HepG2 (cell line): ENCODE data around the gene ZMIZ1. TPM values are rescaled to one million over a fixed set of nuclear protein-coding genes. Genes with fewer than 3 reads are reported as not detected.

ENCODE experiments used
- ATAC-seq: fragments of 200-7000 bp; cut with Tn5 transposase; 3 replicates; pipeline ENCODE4 v1.9.1; 2020; ENCODE audit warnings: mild to moderate bottlenecking, moderate library complexity
- BruUV-seq: library from RNA; stranded (reverse); fragments of 400-500 nt; replicated peaks from 2 replicates; lab custom pipeline; 2021; lab: Mats Ljungman, UMichigan
- CTCF ChIA-PET: fragments of 300-600 bp; formaldehyde crosslinking; extraction: SDS; loops from one replicate; lab custom pipeline; 2021; ENCODE audit warnings: low total read pairs, inconsistent platforms, low intra/inter-chr PET ratio; lab: Yijun Ruan, JAX
- POLR2A ChIA-PET: fragments of 350-600 bp; sonication (Branson Sonifier 250); formaldehyde crosslinking; loops from one replicate; lab custom pipeline; 2020; ENCODE audit warnings: antibody characterized with exemption, inconsistent platforms; lab: Yijun Ruan, JAX
- DNase-seq: peaks from one replicate; pipeline ENCODE4 v3.0.0-alpha.2; 2015; ENCODE audit warnings: low spot score
- FAIRE-seq: peaks from 3 replicates; lab custom pipeline; 2011; peaks lifted over from hg19 to GRCh38; lab: Jason Lieb, UNC
- H2AFZ ChIP-seq: one replicate; pipeline ENCODE4 v1.6.1; 2011; ENCODE audit warnings: low read length, inconsistent platforms
- H3K27ac ChIP-seq: fragments of 300-600 bp; 3 replicates; pipeline ENCODE4 v1.8.0; 2011; ENCODE audit warnings: mixed run types, mild to moderate bottlenecking, mixed read lengths, low read length, inconsistent platforms; ENCODE audit not compliant: insufficient read depth; ENCODE audit errors: extremely low read length
- H3K27me3 ChIP-seq, 2 experiments: fragments of 200-600 bp in 1 of 2; 2 replicates in 1 of 2; 3 replicates in 1 of 2; pipeline versions ENCODE4 v1.6.0 to v1.8.0; 2011; ENCODE audit warnings: low read length in 2 of 2, mild to moderate bottlenecking in 2 of 2, moderate library complexity in 2 of 2, inconsistent platforms in 1 of 2; ENCODE audit not compliant: insufficient read depth in 2 of 2, control insufficient read depth in 1 of 2
- H3K36me3 ChIP-seq, 2 experiments: fragments of 200-600 bp in 1 of 2; replicated peaks in 1 of 2; 2 replicates in 1 of 2; 3 replicates in 1 of 2; pipeline versions ENCODE4 v1.5.1 to v1.8.0; 2011; ENCODE audit warnings: low read length in 2 of 2, inconsistent platforms in 1 of 2; ENCODE audit not compliant: insufficient read depth in 2 of 2, control insufficient read depth in 1 of 2
- H3K4me1 ChIP-seq: 2 replicates; pipeline ENCODE4 v1.5.1; 2012; ENCODE audit warnings: low read length, inconsistent platforms; ENCODE audit not compliant: insufficient read depth
- H3K4me2 ChIP-seq: 2 replicates; pipeline ENCODE4 v1.6.0; 2011; ENCODE audit warnings: low read depth, low read length, inconsistent platforms
- H3K4me3 ChIP-seq, 3 experiments: fragments of 200-600 bp in 1 of 3; sonication (generic), shearing (Covaris generic) in 1 of 3; replicated peaks in 1 of 3; 2 replicates each; pipeline ENCODE4 v1.5.1; 2011 to 2016; ENCODE audit warnings: low read length in 3 of 3, inconsistent platforms in 2 of 3, low read depth in 2 of 3, mild to moderate bottlenecking in 2 of 3, control low read depth in 1 of 3, mixed read lengths in 1 of 3; ENCODE audit not compliant: insufficient read depth in 1 of 3
- H3K79me2 ChIP-seq: one replicate; pipeline ENCODE4 v1.6.1; 2011; ENCODE audit warnings: low read length, inconsistent platforms; ENCODE audit not compliant: insufficient read depth
- H3K9ac ChIP-seq: 2 replicates; pipeline ENCODE4 v1.6.0; 2011; ENCODE audit warnings: mild to moderate bottlenecking, low read depth, low read length, inconsistent platforms; ENCODE audit not compliant: insufficient read depth
- H3K9me3 ChIP-seq: 2 replicates; pipeline ENCODE4 v1.5.1; 2012; ENCODE audit warnings: mild to moderate bottlenecking, low read length
- H4K20me1 ChIP-seq: 2 replicates; pipeline ENCODE4 v1.6.0; 2011; ENCODE audit warnings: inconsistent platforms, mild to moderate bottlenecking, low read length, moderate library complexity; ENCODE audit not compliant: insufficient read depth
- CHD4 ChIP-seq: fragments of 200-600 bp; sonication (generic); IDR thresholded peaks from 2 replicates; pipeline ENCODE4 v1.7.0; 2017; ENCODE audit warnings: mild to moderate bottlenecking, low read length, borderline replicate concordance
- FOXK1 ChIP-seq: sonication (generic); formaldehyde crosslinking; IDR thresholded peaks from 2 replicates; pipeline ENCODE4 v1.4.0; 2020; ENCODE audit warnings: low read depth, missing genetic modification reagents, borderline replicate concordance
- KAT2B ChIP-seq: fragments of 150-350 bp; IDR thresholded peaks from 2 replicates; pipeline ENCODE4 v1.6.1; 2014; ENCODE audit warnings: low read depth, low read length, borderline replicate concordance
- SIX4 ChIP-seq: sonication (generic); formaldehyde crosslinking; IDR thresholded peaks from 2 replicates; pipeline ENCODE4 v1.4.0; 2020; ENCODE audit warnings: missing genetic modification reagents
- SP5 ChIP-seq: IDR thresholded peaks from 2 replicates; pipeline ENCODE4 v1.6.1; 2016; ENCODE audit warnings: low read depth, borderline replicate concordance
- ZBTB7A ChIP-seq: sonication (generic); formaldehyde crosslinking; IDR thresholded peaks from 2 replicates; pipeline ENCODE4 v1.8.0; 2022; ENCODE audit warnings: mild to moderate bottlenecking, missing genetic modification reagents
- ZNF124 ChIP-seq: sonication (generic); formaldehyde crosslinking; IDR thresholded peaks from 2 replicates; pipeline ENCODE4 v1.4.0; 2020; ENCODE audit warnings: missing genetic modification reagents
- ZNF530 ChIP-seq: sonication (generic); formaldehyde crosslinking; IDR thresholded peaks from 2 replicates; pipeline ENCODE4 v1.5.0; 2020; ENCODE audit warnings: low read depth, mild to moderate bottlenecking, missing genetic modification reagents
- ZNF615 ChIP-seq: sonication (generic); formaldehyde crosslinking; IDR thresholded peaks from 2 replicates; pipeline ENCODE4 v1.5.0; 2020; ENCODE audit warnings: mild to moderate bottlenecking, missing genetic modification reagents, borderline replicate concordance
- ZNF740 ChIP-seq: sonication (generic); formaldehyde crosslinking; IDR thresholded peaks from 2 replicates; pipeline ENCODE4 v1.4.0; 2020; ENCODE audit warnings: missing genetic modification reagents
- ZNF839 ChIP-seq: sonication (generic); formaldehyde crosslinking; IDR thresholded peaks from 2 replicates; pipeline ENCODE4 v1.4.0; 2020; ENCODE audit warnings: missing genetic modification reagents, mild to moderate bottlenecking, borderline replicate concordance
- in situ Hi-C: cut with HindIII; loops from 2 replicates; pipeline ENCODE4 v1.10.0; 2017; ENCODE audit warnings: low pct_unique_long_range_greater_than_20kb; ENCODE audit not compliant: extremely low pct_ligation_motif_present
- intact Hi-C: fragments of 100-400 bp; cut with micrococcal nuclease; formaldehyde crosslinking; loops from one replicate; pipeline ENCODE4 v1.10.0; 2022; ENCODE audit not compliant: unreplicated experiment
- polyA plus RNA-seq, 8 experiments: library from polyadenylated mRNA; depleted of rRNA in 3 of 8; stranded (reverse) in 7 of 8; unstranded in 1 of 8; fragments of >200 nt; fragmentation: Illumina TruSeq in 4 of 8; extraction: Trizol in 4 of 8; gene quantifications; 2 replicates each; pipeline versions ENCODE4 v1.2.1 to v1.2.3, GENCODE V29; 2011 to 2016; ENCODE audit warnings: low read depth in 4 of 8, missing spikeins in 1 of 8, mixed read lengths in 1 of 8; ENCODE audit not compliant: insufficient read depth in 1 of 8
- total RNA-seq, 5 experiments: library from RNA; depleted of rRNA; stranded (reverse); fragments of >200 nt; fragmentation: Illumina TruSeq; extraction: Trizol; gene quantifications; 2 replicates each; pipeline ENCODE4 v1.2.3, GENCODE V29; 2016; ENCODE audit warnings: low read depth in 1 of 5

The ZMIZ1 gene
- total and polyA plus RNA-seq, 2 of the 13 experiments (the other 11 are each of a cell fraction or from before 2014, with no cell fraction given) = 5.3 to 10.2 TPM

- no peak for DNase-seq
- BruUV-seq = no TSS peak
- intact Hi-C loops = no loop called here
- Histone ChIP-seq H4K20me1 (no peaks in the 10 kb centered on the region; the same call in 1 of the 2 replicates), H3K27me3 (0 out of 5 replicates have a peak, but pooled peaks cover 0 to 3% of the 10 kb centered on the region in 2 experiments), H3K79me2 (no peaks in the 10 kb centered on the region), H3K36me3 (no peaks in the 10 kb centered on the region), H3K4me3 (no peak overlapping the region), H2AFZ (no peak overlapping the region), H3K4me1 (peaks cover 19% of the 10 kb centered on the region), H3K9ac (no peak overlapping the region), H3K9me3 (no peaks in the 10 kb centered on the region), H3K27ac (no peak overlapping the region), H3K4me2 (no peak overlapping the region)
- in situ Hi-C loops = no loop called here
- ChIA-PET CTCF (no interaction called here), POLR2A (interaction anchor here (1.3 to 3.0 kb wide), 2 partner anchors 9 to 14 kb away, joined by 4 to 8 read pairs; no protein-coding TSS in a partner anchor)
- FAIRE-seq = no peak
- TF ChIP-seq ZNF530 (CRISPR knock-in tag) = no peak
- TF ChIP-seq ZNF740 (CRISPR knock-in tag) = no peak
- TF ChIP-seq ZNF615 (CRISPR knock-in tag) = no peak
- no peak for TF ChIP-seq ZNF839 (CRISPR knock-in tag)
- no peak for TF ChIP-seq KAT2B
- no peak for TF ChIP-seq CHD4
- TF ChIP-seq SIX4 (CRISPR knock-in tag) = no peak
- no peak for TF ChIP-seq ZNF124 (CRISPR knock-in tag)
- no peak for TF ChIP-seq ZBTB7A
- no peak for TF ChIP-seq SP5 (CRISPR knock-in tag)
- TF ChIP-seq FOXK1 (CRISPR knock-in tag) = no peak
- ATAC-seq = no peak
Measured at GRCh38 chr10:79321951-79322350, 253.2 kb downstream of the ZMIZ1 start.
